ENCODE measurements around the gene PEX11B.
A peak's percentile ranks its signal among the peaks of the same experiment; 100 is the strongest.

GRCh38 chr1:145927063-145927886, 8.8 kb upstream of the PEX11B start, which contains the start of gene RBM8A:
- TF ChIP-seq EP300 (IDR thresholded peaks at IDR 0.05): no peak
- TF ChIP-seq CTCF (IDR thresholded peaks at IDR 0.05): peak; percentile 67 to 72
- peak; percentile 76 to 99 for TF ChIP-seq POLR2A (IDR thresholded peaks at IDR 0.05)
- peak; percentile 95 to 97 (median 95) for TF ChIP-seq POLR2AphosphoS5 (IDR thresholded peaks at IDR 0.05)
